ENCODE results near the gene ING4.

- no peak for TF ChIP-seq CTCF (conservative IDR thresholded peaks at IDR 0.05 in 1 of 2, IDR thresholded peaks at IDR 0.05 in 1 of 2; ENCODE audit: extremely low read depth in 1 of 2, insufficient read depth in 1 of 2, low read depth in 1 of 2, low read length in 2 of 2)
- no peak for TF ChIP-seq EZH2 (IDR thresholded peaks at IDR 0.05; ENCODE audit: borderline replicate concordance, low read length)
These were observed 26.9 kb downstream of the ING4 start, which contains the start of gene LPAR5 for GRCh38 chr12:6635856-6636531.

Measured in mammary epithelial cell (primary cell).